ENCODE measurements around the gene NUDT22.

NUDT22 gene

GRCh38 chr11:64253043-64253442 is 27.0 kb downstream of the NUDT22 start:
- DNase-seq = no peak
- Histone ChIP-seq H3K36me3 (no peaks in the 10 kb centered on the region), H3K27me3 (no peaks in the 10 kb centered on the region), H3K9me3 (no peaks in the 10 kb centered on the region), H3K4me1 (no peaks in the 10 kb centered on the region), H3K4me3 (ENCODE audit: low read depth, low read length) (no peak overlapping the region)
- no peak for TF ChIP-seq CTCF (IDR thresholded peaks at IDR 0.05; ENCODE audit: low read depth, low read length)

- Histone ChIP-seq H3K36me3 (peaks cover 2% of the 10 kb centered on the region; the same call in 1 of the 2 replicates), H3K4me3 (ENCODE audit: low read depth, low read length) (no peak overlapping the region), H3K9me3 (no peaks in the 10 kb centered on the region), H3K4me1 (no peaks in the 10 kb centered on the region), H3K27me3 (no peaks in the 10 kb centered on the region)
- no peak for DNase-seq
- no peak for TF ChIP-seq CTCF (IDR thresholded peaks at IDR 0.05; ENCODE audit: low read depth, low read length)
These were observed 27.4 kb downstream of the NUDT22 start for GRCh38 chr11:64253481-64253880.

GRCh38 chr11:64254326-64254725 is 28.3 kb downstream of the NUDT22 start:
- Histone ChIP-seq H3K9me3 (no peaks in the 10 kb centered on the region), H3K4me3 (ENCODE audit: low read depth, low read length) (no peak overlapping the region), H3K36me3 (peaks cover 3% of the 10 kb centered on the region; the same call in 1 of the 2 replicates), H3K27me3 (no peaks in the 10 kb centered on the region), H3K4me1 (no peaks in the 10 kb centered on the region)
- DNase-seq = no peak
- no peak for TF ChIP-seq CTCF (IDR thresholded peaks at IDR 0.05; ENCODE audit: low read depth, low read length)

- no peak for DNase-seq
These were observed 29.4 kb downstream of the NUDT22 start for GRCh38 chr11:64255135-64256128.

GRCh38 chr11:64256300-64256699 is 30.2 kb downstream of the NUDT22 start:
- TF ChIP-seq CTCF (IDR thresholded peaks at IDR 0.05; ENCODE audit: low read depth, low read length) = no peak
- H3K9me3 ChIP-seq = no peaks in the 10 kb centered on the region
- no peaks in the 10 kb centered on the region for H3K4me1 ChIP-seq
- H3K27me3 ChIP-seq = no peaks in the 10 kb centered on the region
- peaks cover 3% of the 10 kb centered on the region; the same call in 1 of the 2 replicates for H3K36me3 ChIP-seq
- H3K4me3 ChIP-seq (ENCODE audit: low read depth, low read length) = no peak overlapping the region
- no peak for DNase-seq

More at GRCh38 chr11:64255135-64256128, 29.4 kb downstream of the NUDT22 start:
- H3K36me3 ChIP-seq = peaks cover 3% of the 10 kb centered on the region; the same call in 1 of the 2 replicates
- no peaks in the 10 kb centered on the region for H3K9me3 ChIP-seq
- no peak overlapping the region for H3K4me3 ChIP-seq (ENCODE audit: low read depth, low read length)
- no peaks in the 10 kb centered on the region for H3K4me1 ChIP-seq
- no peak for TF ChIP-seq CTCF (IDR thresholded peaks at IDR 0.05; ENCODE audit: low read depth, low read length)
- no peaks in the 10 kb centered on the region for H3K27me3 ChIP-seq

GRCh38 chr11:64258356-64258755 is 32.3 kb downstream of the NUDT22 start:
- TF ChIP-seq CTCF (IDR thresholded peaks at IDR 0.05; ENCODE audit: low read depth, low read length) = no peak
- peaks cover 3% of the 10 kb centered on the region for H3K36me3 ChIP-seq
- no peaks in the 10 kb centered on the region for H3K27me3 ChIP-seq

More at GRCh38 chr11:64258356-64258755, 32.3 kb downstream of the NUDT22 start:
- DNase-seq = no peak
- Histone ChIP-seq H3K4me3 (ENCODE audit: low read depth, low read length) (no peak overlapping the region), H3K4me1 (peaks cover 7% of the 10 kb centered on the region), H3K9me3 (no peaks in the 10 kb centered on the region)
